ENCODE data around the gene DOCK1.

The DOCK1 gene

GRCh38 chr10:127314797-127315196 lies 409.6 kb downstream of the DOCK1 start:
- no peak for DNase-seq (ENCODE audit: low spot score)

- no peak for DNase-seq (ENCODE audit: low spot score)
Measured at GRCh38 chr10:127315888-127316287, 410.7 kb downstream of the DOCK1 start.

- no peak for DNase-seq (ENCODE audit: low spot score)
Measured at GRCh38 chr10:127318396-127318795, 413.2 kb downstream of the DOCK1 start.

- no peak for DNase-seq (ENCODE audit: low spot score)
Measured at GRCh38 chr10:127319271-127319670, 414.0 kb downstream of the DOCK1 start.

- DNase-seq (ENCODE audit: low spot score) = no peak
Measured at GRCh38 chr10:127319691-127320090, 414.5 kb downstream of the DOCK1 start.

- no peak for DNase-seq (ENCODE audit: low spot score)
Measured at GRCh38 chr10:127320176-127320575, 414.9 kb downstream of the DOCK1 start.

GRCh38 chr10:127322286-127322685 lies 417.1 kb downstream of the DOCK1 start:
- no peak for DNase-seq (ENCODE audit: low spot score)

GRCh38 chr10:127325506-127325905 lies 420.3 kb downstream of the DOCK1 start:
- DNase-seq (ENCODE audit: low spot score) = no peak

- no peak for DNase-seq (ENCODE audit: low spot score)
Measured at GRCh38 chr10:127326883-127327282, 421.7 kb downstream of the DOCK1 start.

- no peak for DNase-seq (ENCODE audit: low spot score)
Measured at GRCh38 chr10:127331696-127332095, 426.5 kb downstream of the DOCK1 start.

GRCh38 chr10:127332631-127333030 lies 427.4 kb downstream of the DOCK1 start:
- DNase-seq (ENCODE audit: low spot score) = no peak

GRCh38 chr10:127337801-127338200 lies 432.6 kb downstream of the DOCK1 start:
- no peak for DNase-seq (ENCODE audit: low spot score)

- no peak for DNase-seq (ENCODE audit: low spot score)
Measured at GRCh38 chr10:127338399-127339110, 433.3 kb downstream of the DOCK1 start.

GRCh38 chr10:127343821-127344220 lies 438.6 kb downstream of the DOCK1 start:
- no peak for DNase-seq (ENCODE audit: low spot score)

- DNase-seq (ENCODE audit: low spot score) = no peak
Measured at GRCh38 chr10:127344346-127344745, 439.1 kb downstream of the DOCK1 start.

- DNase-seq (ENCODE audit: low spot score) = no peak
Measured at GRCh38 chr10:127345231-127345965, 440.2 kb downstream of the DOCK1 start.

GRCh38 chr10:127346604-127347003 lies 441.4 kb downstream of the DOCK1 start:
- no peak for DNase-seq (ENCODE audit: low spot score)

- DNase-seq (ENCODE audit: low spot score) = no peak
Measured at GRCh38 chr10:127347202-127347959, 442.2 kb downstream of the DOCK1 start.

- no peak for DNase-seq (ENCODE audit: low spot score)
Measured at GRCh38 chr10:127349737-127350136, 444.5 kb downstream of the DOCK1 start.

- DNase-seq (ENCODE audit: low spot score) = no peak
Measured at GRCh38 chr10:127351542-127351941, 446.3 kb downstream of the DOCK1 start.

- DNase-seq (ENCODE audit: low spot score) = no peak
Measured at GRCh38 chr10:127353544-127353943, 448.3 kb downstream of the DOCK1 start.

- no peak for DNase-seq (ENCODE audit: low spot score)
Measured at GRCh38 chr10:127354255-127354654, 449.0 kb downstream of the DOCK1 start.

GRCh38 chr10:127354992-127355391 lies 449.8 kb downstream of the DOCK1 start:
- no peak for DNase-seq (ENCODE audit: low spot score)
